Skin epidermis (tissue), 12 donors: ENCODE measurements around the gene PXK.

Experiments used
- H3K27ac ChIP-seq, 21 experiments: fragments of 200-600 bp; sonication (generic) in 11 of 21; one replicate each; pipeline ENCODE4 v1.5.0; 2020; ENCODE audit warnings: mild to moderate bottlenecking in 3 of 21, inconsistent platforms in 2 of 21, moderate library complexity in 2 of 21
- H3K4me3 ChIP-seq, 7 experiments: fragments of 200-600 bp; sonication (generic) in 2 of 7; one replicate each; pipeline ENCODE4 v1.5.0; 2020; ENCODE audit warnings: inconsistent platforms in 2 of 7, mild to moderate bottlenecking in 2 of 7, moderate library complexity in 1 of 7

The PXK gene

GRCh38 chr3:58341376-58341775, 8.7 kb downstream of the PXK start:
- H3K27ac ChIP-seq = no peak overlapping the region

GRCh38 chr3:58342676-58343075, 10.0 kb downstream of the PXK start:
- H3K27ac ChIP-seq = no peak overlapping the region
- H3K4me3 ChIP-seq = no peak overlapping the region

More at GRCh38 chr3:58341376-58341775, 8.7 kb downstream of the PXK start:
- no peak overlapping the region for H3K4me3 ChIP-seq

- no peak overlapping the region for H3K27ac ChIP-seq
- no peak overlapping the region for H3K4me3 ChIP-seq
Measured at GRCh38 chr3:58345457-58345856, 12.8 kb downstream of the PXK start.

DNA sequence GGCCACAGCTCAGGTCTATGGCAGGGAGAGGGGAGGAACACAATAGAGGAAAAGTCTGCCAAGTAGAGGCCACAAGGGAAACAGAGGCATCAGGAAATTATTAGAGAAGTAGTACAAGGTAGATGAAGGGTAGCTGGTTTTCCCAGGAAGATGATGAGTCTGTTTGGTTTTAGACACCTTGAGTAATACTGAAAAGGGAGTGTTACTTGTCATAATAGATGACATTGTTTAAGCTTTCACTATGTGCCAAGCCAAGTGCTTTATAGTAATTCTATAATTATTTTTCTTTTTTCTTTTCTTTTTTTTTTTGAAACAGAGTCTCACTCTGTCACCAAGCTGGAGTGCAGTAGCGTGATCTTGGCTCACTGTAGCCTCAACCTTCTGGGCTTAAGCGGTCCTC, 13.7 kb downstream of the PXK start:
- no peak overlapping the region for H3K27ac ChIP-seq

GRCh38 chr3:58347984-58348383, 15.3 kb downstream of the PXK start:
- Histone ChIP-seq H3K4me3 (no peak overlapping the region), H3K27ac (no peak overlapping the region)

More for the DNA sequence above, 13.7 kb downstream of the PXK start:
- H3K4me3 ChIP-seq = no peak overlapping the region

- Histone ChIP-seq H3K4me3 (no peak overlapping the region), H3K27ac (peak overlapping the region in 3 of 21 experiments; percentile 17 to 74 (median 22))
Measured at GRCh38 chr3:58349792-58350626, 17.3 kb downstream of the PXK start.

GRCh38 chr3:58350627-58351013, 17.9 kb downstream of the PXK start:
- Histone ChIP-seq H3K4me3 (no peak overlapping the region), H3K27ac (peak overlapping the region in 3 of 21 experiments; percentile 17 to 74 (median 22))

DNA sequence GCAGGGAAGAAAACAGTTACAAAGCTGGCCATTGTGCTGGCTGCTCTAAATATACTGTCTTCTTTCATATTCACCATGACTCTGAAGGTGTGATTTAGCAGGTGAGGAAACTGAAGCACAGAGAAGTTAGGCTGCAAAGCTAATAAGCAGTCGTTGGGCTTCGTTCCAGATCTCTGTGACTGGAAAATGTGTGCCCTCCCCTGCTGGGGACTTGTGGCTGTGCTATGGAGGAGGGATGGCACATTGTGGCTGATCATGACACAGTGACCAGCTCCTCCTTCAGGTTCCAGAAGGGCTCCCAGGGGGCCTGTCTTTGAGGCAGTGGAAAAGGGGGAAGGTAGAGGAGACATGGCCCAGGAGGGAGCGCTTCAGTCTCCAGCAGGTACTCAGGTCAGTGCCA, 19.2 kb downstream of the PXK start:
- Histone ChIP-seq H3K27ac (peak overlapping the region in 2 of 21 experiments; percentile 10 to 74), H3K4me3 (no peak overlapping the region)

DNA sequence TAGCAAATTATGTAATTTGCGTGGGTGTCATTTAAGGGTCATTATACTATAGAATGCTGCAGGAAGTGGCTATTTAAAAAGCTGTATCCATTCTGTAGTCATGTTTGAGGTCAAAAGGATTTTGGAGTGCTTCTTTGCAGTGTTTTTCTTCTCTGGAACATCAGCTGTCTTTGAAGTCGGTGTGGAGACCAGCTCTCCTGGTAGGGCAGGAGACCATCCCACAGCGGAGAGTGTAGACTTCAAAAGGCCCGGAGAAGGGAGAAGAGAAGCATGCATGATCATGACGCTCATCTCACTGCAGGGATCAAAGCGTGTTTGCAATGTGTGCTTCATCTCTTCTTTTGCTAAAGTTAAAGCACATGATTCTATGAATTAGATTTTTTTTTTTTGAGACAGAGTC, 19.9 kb downstream of the PXK start:
- Histone ChIP-seq H3K27ac (no peak overlapping the region), H3K4me3 (no peak overlapping the region)

GRCh38 chr3:58353722-58354553, 21.2 kb downstream of the PXK start:
- Histone ChIP-seq H3K4me3 (no peak overlapping the region), H3K27ac (peak overlapping the region in 6 of 21 experiments; percentile 13 to 74 (median 40))

DNA sequence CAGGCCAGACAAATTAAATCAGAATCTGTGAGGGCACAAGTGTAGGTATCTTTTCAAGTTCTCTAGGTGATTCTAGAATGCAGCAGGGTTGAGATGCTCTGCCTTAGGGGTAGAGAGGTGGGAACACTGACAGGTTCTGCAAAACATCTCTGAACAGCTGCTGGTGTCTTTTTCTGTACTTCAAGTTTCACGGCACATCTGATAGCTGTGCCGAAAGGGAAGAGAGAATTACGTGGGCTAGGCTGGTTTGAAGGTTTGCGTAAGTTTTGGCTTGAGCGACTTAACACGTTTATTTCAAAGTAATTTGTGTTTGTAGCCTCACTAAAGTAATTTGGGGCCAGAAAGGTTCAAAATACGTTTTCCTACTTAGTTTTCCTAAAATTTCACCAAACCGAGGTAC, 22.5 kb downstream of the PXK start:
- Histone ChIP-seq H3K27ac (peak overlapping the region in 3 of 21 experiments; percentile 27 to 64 (median 63)), H3K4me3 (no peak overlapping the region)

GRCh38 chr3:58356054-58356453, 23.4 kb downstream of the PXK start:
- Histone ChIP-seq H3K27ac (peak overlapping the region in 7 of 21 experiments; percentile 11 to 63 (median 35)), H3K4me3 (no peak overlapping the region)

- Histone ChIP-seq H3K4me3 (no peak overlapping the region), H3K27ac (no peak overlapping the region)
Measured at GRCh38 chr3:58357402-58357801, 24.7 kb downstream of the PXK start.

DNA sequence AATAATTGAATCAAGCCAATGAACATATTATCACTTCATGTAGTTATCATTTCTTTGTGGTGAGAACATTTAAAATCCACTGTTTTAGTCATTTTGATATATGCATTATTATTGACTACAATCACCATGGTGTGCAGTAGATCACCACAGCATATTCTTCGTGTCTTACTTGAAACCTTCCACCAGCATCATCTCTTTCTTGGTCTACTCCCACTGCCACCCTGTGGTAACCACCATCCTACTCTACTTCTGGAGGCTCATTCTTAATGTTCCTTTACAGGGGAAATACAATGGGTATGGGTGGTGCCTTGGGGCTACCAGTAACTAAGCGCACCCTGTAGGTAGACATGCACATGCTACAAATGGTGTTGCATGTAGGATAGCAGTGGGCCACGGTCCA, 25.4 kb downstream of the PXK start:
- Histone ChIP-seq H3K4me3 (no peak overlapping the region), H3K27ac (no peak overlapping the region)

GRCh38 chr3:58358808-58359207, 26.1 kb downstream of the PXK start:
- Histone ChIP-seq H3K4me3 (no peak overlapping the region), H3K27ac (no peak overlapping the region)

DNA sequence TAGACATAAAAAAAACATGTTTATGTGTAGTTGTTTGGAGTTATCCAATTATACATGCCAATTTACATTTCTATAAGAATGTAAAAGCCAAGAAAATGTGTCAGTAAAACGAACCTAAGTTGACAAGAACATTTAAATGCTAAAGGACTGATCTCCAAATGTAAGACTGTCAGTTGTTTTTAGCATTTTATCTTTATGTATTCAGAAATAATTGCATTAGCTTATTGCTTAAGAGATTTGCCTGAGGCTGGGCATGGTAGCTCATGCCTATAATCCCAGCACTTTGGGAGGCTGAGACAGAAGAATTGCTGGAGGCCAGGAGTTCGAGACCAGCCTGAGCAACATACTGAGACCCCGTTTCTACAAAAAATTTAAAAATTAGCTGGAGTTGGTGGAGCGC, 26.9 kb downstream of the PXK start:
- Histone ChIP-seq H3K4me3 (no peak overlapping the region), H3K27ac (no peak overlapping the region)

DNA sequence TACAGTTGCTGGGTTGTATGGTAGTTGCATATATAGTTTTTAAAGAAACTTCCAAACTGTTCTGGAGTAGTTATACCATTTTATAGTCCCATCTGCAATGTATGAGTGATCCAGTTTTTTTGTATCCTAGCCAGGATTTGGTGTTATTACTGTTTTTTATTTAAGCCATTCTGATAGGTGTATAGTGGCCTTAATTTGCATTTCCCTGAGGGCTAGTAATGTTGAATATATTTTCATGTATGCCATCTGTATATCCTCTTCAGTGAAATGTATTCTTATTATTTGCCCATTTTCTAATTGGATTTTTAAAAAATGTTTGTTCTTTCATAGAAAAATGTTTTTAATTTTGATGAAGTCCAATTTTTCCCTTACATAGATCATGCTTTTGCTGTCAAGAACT, 29.2 kb downstream of the PXK start:
- Histone ChIP-seq H3K4me3 (no peak overlapping the region), H3K27ac (no peak overlapping the region)

DNA sequence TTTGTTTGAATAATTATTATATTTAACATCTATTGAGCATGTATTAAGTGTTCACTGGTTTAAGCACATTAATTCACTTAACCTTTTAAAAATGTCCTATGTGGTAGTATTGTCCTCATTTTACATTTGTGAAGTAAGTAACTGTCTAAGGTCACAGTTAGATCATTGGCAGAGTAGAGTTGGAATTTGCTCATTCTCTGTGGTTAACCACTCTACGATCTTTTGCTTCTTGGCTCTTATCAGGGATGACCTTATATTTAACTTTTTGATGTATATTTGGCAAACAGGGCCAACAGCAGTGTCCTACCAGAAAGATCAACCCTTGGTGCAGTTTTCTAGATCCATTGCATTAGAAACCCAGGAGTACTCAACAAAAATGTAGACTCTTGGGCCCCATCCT, 34.0 kb downstream of the PXK start:
- Histone ChIP-seq H3K27ac (no peak overlapping the region), H3K4me3 (no peak overlapping the region)

DNA sequence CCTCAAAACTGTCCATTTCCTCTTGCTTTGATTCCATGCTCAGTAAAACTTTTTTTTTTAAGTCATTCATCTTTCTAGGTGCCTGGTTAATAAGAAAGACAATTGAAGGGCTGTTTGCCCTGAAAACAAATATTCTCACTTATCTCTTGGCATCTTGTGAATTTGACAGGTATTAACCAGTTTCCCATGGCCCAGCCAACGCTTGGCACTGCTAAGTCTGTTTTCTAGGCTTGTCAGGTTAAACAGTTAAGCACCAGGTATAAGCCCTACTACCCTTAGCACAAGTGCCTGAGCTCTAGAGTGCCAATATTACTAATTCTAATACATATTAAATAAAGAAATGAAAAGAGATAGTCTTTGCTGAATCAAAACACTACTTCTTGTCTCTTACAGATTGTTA, 36.3 kb downstream of the PXK start:
- Histone ChIP-seq H3K27ac (no peak overlapping the region), H3K4me3 (no peak overlapping the region)

DNA sequence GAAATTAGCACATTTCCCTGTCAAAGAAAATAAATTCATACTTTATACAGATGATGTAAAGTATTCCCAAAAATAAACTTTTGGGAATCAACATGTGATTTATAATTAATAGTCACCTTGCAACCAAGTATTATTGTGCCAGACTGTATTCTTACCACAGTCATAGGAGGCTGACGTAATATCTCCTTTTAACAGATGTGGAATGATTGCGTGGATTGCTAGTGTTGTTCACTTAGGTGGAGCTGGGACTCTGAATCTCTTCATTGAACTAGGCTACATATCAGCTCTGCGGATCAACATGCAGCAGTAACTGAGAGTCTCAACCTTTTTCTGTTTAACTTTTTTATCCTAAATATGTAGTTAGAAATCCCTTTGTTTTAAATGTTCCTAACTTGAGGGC, 37.2 kb downstream of the PXK start:
- Histone ChIP-seq H3K4me3 (no peak overlapping the region), H3K27ac (no peak overlapping the region)

DNA sequence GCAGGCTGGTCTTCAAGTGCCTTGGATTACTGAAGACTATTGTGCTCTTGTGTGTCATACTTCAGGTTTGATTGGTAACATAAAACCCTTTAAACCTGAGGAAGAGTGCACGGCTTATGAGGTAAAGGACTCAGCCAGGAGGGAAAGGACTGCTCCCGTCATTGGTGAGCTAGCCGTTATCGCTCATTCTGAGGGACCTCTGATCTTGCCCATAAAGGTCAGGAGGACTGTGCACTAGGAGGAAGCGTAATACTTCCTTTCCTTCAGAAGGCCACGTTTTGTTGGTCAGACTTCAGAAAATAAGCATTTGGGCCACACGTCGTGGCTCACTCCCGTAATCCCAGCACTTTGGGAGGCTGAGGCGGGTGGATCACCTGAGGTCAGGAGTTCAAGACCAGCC, 37.7 kb downstream of the PXK start:
- no peak overlapping the region for H3K27ac ChIP-seq

More for the DNA sequence above, 37.7 kb downstream of the PXK start:
- no peak overlapping the region for H3K4me3 ChIP-seq
